Ramos (cell line): Measurements from ENCODE around the gene CKLF.
"Not testable (repeated sequence)": the region's sequence is repeated elsewhere in the genome, so short reads cannot be mapped to it uniquely, and the experiment has no call there.

Experiments
- in situ Hi-C: fragments of 300-500 bp; cut with MboI; formaldehyde crosslinking; loops from one replicate; pipeline ENCODE4 v1.14.3; 2022; ENCODE audit warnings: low sequenced_read_pairs; ENCODE audit not compliant: unreplicated experiment

Gene CKLF

DNA sequence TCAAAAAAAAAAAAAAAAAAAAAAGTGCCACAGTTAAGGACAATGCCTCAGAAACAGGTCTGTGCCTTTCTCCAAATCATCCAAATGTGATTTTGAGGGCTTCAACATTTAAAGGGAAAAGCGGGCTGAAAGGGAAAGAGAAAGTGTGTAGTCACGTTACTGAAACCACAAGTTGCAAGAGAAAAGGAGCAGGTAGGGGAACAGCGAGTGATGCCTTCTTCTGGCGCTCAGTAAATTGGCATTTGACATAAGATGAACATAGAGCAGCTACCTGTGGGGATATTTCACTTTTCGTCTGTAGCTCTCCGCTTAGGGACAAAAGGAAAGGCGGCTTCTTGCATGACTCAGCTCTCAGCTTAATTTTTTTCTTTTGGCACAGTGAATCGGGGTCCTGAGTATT, 37.9 kb downstream of the CKLF start:
- in situ Hi-C loops, result no loop called here

DNA sequence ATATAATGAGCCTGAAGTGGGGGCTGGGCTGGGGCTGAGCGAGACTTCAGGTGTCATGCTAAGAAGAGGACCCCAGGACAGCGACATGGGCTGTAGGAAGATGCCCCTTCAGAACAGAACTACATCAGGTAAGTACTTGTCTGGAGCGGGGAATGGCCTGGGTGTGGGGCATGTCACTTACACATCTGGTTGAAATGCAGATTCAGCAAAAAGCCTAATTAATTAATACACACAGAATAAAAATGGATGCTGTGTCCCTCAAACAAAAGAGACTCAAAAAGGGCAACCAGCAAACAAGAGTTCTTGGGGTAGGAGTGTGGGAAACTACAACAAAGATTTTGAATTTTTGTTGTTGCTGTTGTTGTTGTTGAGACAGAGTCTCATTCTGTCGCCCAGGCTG, 38.6 kb downstream of the CKLF start:
- in situ Hi-C loops, result no loop called here

DNA sequence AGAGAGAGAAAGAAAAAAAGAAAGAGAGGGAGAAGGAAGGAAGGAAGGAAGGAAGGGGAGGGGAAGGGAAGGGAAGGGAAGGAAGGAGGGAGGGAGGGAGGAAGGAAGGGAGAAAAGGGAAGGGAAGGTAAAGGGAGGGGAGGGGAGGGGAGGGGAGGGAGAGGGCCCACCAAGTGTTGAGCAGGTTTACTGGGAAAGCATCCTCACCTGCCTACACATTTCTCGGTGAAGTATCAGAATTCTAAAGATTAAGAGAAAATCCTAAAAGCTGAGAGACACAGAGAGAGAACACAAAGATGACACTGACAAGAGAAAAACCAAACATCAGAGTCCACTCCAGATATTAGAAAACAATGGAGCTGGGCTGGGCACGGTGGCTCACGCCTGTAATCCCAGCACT, 39.9 kb downstream of the CKLF start:
- in situ Hi-C loops, result no loop called here

DNA sequence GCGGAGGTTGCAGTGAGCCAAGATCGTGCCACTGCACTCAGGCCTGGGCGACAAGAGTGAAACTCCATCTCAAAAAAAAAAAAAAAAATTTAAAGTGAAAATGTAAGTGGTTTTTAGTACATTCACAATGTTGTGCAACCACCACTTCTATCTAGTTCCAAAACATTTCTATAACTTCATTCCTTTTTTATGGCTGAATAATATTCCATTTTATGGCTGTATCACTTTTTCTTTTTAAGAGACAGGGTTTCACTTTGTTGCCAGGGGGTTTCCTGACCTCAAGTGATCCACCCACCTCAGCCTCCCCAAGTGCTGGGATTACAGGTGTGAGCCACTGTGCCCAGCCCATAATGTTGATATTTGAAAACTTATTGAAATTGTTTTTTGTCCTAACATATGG, 40.4 kb downstream of the CKLF start:
- in situ Hi-C loops, result no loop called here

DNA sequence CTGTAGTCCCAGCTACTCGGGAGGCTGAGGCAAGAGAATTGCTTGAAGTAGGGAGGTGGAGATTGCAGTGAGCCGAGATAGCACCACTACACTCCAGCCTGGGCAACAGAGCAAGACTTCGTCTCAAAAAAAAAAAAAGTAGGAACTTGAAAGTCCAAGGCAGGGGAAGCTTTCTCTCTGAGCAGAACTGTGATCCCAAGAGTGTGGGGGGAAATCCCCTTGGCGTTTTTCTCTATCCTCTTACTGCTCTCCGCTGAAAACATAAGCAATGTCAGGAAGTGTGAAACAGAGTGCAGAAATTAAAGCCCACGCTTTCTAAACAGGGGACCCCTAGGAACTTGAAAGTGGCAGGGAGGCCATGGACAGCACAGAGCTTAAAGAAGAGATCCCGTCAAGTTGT, 42.4 kb downstream of the CKLF start:
- in situ Hi-C loops, result no loop called here

DNA sequence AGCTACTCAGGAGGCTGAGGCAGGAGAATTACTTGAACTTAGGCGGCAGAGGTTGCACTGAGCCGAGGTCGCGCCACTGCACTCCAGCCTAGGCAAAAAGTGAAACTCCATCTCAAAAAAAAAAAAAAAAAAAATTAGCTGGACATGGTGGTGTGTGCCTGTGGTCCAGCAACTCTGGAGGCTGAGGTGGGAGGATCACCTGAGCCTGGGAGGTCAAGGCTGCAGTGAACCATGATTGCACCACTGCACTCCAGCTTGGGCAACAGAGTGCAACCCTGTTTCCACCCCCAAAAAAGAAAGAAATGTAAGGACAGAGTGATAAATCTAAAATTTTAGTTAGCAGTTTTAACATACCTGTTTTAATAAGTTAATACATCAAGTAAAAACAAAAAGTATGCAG, 44.2 kb downstream of the CKLF start:
- in situ Hi-C loops, result not testable (repeated sequence)

DNA sequence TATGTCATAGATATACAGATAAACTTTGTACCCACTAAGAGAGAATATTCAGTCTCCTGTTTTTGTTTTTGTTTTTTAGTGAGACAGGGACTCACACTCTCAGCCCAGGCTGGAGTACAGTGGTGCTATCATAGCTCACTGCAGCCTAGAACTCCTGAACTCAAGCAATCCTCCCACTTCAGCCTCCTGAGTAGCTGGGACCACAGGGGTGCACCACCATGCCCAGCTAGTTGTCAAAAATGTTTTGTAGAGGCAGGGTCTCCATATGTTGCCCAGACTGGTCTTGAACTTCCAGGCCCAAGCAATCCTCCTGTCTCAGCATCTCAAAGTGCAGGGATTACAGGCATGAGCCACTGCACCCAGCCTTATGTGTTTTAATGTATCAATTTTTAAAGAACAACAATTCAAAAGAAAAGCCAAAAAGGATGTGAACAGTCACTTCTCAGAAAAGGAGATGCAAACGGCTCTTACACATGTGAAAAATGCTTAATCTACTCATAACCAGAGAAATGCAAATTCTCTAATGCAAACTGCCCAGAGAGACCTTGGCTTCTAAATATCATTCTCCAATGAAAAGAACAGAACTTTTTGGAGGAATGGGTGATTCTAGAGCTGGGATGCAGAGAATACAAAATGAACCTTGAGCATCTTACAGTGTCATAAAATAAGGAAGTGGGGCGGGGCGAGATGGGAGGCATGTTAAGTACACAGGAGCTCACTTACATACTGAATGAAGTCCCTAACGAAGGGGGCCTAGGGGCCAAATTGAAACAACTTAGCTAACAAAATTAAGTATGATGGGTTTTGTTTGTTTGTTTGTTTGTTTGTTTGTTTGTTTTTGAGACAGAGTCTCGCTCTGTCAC, 44.8 kb downstream of the CKLF start:
- in situ Hi-C loops, result no loop called here

DNA sequence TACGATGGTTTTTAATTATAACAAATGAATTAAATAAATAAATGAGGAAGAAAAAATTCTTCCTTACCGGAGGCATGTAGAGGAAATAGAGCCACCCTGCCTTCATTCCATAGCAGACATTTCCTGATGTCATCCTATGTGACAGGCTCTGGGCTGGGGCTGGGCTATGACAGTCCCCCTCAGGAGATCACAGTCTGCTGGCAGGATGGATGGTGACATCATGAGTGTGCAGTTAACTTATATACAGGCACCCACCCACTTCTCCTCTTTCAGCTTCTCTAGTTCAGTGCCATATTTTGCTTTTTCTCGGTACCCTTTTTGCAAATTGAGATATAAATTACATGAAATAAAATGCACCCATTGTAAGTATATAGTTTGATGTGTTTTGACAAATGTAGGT, 45.7 kb downstream of the CKLF start:
- in situ Hi-C loops, result no loop called here

DNA sequence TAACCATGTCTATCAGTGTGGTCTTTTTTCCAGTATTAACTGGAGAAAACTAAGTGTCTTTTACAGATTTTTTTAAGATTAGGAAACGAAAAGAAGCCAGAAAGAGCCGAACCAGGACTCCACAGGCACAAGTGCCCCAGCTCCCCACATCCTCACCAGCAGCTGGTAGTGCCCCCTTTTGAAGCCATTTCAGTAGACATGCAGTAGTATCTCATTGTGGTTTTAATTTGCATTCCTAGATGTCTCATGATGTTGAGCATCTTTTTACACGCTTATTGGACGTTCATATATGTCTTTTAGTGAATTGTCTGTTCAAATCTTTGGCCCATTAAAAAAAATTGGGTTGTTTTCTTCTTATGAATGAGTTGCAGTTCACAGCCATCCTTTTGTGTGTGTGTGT, 47.4 kb downstream of the CKLF start:
- in situ Hi-C loops, result loop anchor here (5.0 to 10.0 kb wide), 2 partner anchors 192 to 265 kb away; no protein-coding TSS in a partner anchor

DNA sequence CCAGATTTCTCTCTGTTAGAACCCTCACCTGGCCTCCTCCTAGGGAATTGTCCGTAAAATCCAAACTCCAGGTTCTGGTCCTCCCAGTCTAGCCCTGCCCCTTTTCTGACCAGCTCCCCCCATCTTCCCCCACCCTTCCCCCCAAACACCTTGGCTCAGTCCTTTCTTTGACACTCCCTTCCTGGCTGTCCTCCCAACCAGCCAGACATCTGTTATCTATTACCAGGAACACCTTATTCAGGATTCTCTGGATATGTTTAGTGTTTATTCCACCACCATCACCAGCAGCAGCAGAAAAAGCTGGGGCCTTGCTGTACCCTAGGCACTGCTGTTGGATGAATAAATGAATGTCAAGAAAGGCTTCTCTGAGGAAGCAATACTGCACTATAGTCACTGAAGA, 48.1 kb downstream of the CKLF start:
- in situ Hi-C loops, result loop anchor here (5.0 to 10.0 kb wide), 2 partner anchors 193 to 264 kb away; no protein-coding TSS in a partner anchor

DNA sequence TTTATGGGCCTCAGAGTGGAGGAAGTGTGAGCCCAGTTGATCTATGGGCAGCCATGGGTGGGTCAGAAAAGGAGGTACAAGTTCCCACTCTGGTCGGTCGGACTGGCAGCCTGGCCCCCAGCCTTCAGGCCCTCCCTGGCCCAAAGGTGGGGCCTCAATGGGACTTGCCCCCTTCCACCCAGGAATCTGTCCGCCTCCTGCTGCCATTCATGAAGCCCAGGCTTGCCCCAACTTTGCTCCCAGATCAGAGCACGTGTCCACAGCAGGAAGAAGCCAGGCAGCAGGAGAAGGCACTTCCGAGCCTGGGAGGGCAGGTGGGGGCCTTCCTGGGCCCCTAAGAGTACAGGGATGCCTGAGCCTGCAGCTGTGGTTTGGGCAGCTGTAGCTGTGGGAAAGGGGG, 49.1 kb downstream of the CKLF start:
- in situ Hi-C loops, result loop anchor here (5.0 to 10.0 kb wide), 2 partner anchors 194 to 263 kb away; no protein-coding TSS in a partner anchor

DNA sequence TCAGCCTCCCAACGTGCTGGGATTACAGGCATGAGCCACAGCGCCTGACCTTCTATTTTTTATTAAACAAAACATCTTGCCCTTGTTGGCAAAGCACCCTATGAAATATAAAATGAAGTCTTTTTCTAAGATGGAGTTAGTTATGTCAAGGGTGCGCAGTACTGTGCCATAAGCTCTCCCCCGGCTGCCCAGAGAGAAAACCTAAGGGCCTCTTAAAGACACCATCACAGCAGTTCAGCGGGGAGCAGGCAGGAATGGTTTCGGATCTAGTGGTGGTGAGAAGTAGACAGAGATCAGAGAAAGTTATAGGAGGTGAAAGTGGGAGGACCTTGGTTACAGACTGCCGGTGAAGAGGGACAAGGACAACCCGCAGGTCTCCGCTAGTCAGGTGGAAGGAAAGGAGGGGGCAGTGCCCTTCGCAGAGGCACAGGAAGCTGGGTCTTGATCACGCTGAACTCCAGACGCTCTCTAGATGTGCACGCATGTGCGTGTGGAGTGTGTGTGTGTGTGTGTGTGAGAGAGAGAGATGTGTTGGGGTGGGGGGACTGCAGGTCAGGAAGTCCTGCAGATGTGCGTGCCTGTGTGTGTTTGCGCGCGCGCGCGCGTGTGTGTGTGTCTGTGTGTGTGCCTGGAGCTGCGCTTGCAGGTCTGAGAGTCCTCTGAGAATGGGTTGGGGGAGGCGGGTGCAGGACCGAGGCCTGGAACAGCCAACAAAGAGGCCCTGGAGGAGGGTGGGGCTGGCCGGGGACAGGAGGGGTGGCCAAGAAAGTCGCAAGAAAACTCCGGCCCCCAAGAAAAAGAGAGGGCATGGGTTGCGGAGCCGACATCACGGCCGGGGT, 51.4 kb downstream of the CKLF start:
- in situ Hi-C loops, result loop anchor here (5.0 to 10.0 kb wide), 2 partner anchors 196 to 261 kb away; no protein-coding TSS in a partner anchor

DNA sequence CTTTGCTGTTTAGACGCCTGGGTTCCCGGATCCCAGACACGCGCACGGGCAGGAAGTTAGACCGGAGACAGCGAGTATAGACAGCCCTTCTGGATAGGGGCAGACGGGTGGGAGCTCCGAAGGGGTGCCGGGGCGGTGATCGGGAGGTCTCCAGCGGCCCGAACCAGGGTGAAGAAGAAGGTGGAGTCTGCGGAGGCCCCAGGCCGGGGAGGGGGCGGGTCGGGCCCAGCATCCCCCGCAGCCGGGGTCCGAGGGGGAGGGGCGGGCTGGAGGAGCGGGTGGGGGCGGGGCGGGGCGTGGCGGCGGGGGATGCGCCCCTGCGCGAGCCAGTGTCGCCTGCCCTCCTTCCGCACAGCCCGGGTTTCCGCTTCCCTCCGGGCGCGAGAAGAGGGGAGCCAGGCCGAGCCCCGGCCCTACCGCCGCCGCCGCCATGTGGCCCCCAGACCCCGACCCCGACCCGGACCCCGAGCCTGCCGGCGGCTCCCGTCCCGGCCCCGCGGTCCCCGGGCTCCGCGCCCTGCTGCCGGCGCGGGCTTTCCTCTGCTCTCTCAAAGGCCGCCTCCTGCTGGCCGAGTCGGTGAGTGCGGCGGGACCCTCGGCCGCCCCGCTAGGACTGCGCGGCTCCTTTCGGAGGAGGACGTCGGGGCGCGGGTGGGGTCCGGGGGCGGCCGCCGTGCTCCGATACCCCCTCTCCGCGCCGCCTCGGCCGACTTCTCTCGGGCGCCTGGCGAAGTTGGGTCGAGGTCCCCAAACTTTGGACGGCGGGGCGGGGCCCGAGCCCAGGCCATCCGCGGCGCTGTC, 52.2 kb downstream of the CKLF start, which contains the start of gene CMTM3:
CMTM3 (plus strand) TSS at position 329 of the 801 bp plus-strand sequence; CDS start at position 431, 102 bp downstream.
- in situ Hi-C loops, result loop anchor here (5.0 to 10.0 kb wide), 2 partner anchors 197 to 260 kb away; no protein-coding TSS in a partner anchor

DNA sequence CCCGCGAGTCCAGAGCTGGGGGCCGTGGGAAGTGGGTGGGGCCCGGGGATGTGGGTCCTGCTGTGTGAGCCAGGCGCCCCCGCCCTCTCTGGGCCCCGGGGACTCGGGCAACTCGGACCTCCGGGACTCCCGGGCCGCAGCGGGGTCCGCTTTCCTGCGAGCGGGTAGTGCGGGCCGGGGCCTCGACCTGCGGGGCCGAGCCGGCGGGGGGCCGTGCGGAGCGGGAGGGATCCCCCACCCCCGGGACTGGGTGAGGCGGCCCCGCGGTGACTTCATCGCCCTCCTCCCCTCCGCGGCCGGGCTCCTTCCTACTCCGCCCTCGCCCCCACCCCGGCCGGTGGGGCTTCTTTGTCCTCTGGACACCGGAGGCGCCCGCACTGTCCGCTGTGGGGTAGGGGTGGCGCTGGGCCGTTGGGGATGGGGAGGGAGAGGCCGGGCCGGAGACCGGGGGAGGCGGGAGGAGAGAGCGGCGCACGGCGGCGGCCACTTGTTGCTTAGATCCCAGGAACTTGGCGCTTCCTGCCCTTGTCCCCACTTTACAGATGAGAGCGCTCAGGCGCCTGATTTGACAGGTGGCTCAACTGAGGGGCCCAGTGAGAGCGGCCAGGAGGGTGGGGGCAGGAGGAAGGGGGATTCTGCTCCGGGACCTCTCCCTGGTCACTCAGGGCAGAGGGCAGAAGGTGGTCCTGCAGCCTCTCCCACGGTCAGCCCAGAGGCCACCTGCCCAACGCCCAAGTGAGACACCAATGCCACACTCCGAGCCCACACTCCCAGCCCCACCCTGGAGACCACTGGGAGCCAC, 53.0 kb downstream of the CKLF start:
- in situ Hi-C loops, result loop anchor here (10.0 kb wide), 1 partner anchor 259 kb away; no protein-coding TSS in a partner anchor

DNA sequence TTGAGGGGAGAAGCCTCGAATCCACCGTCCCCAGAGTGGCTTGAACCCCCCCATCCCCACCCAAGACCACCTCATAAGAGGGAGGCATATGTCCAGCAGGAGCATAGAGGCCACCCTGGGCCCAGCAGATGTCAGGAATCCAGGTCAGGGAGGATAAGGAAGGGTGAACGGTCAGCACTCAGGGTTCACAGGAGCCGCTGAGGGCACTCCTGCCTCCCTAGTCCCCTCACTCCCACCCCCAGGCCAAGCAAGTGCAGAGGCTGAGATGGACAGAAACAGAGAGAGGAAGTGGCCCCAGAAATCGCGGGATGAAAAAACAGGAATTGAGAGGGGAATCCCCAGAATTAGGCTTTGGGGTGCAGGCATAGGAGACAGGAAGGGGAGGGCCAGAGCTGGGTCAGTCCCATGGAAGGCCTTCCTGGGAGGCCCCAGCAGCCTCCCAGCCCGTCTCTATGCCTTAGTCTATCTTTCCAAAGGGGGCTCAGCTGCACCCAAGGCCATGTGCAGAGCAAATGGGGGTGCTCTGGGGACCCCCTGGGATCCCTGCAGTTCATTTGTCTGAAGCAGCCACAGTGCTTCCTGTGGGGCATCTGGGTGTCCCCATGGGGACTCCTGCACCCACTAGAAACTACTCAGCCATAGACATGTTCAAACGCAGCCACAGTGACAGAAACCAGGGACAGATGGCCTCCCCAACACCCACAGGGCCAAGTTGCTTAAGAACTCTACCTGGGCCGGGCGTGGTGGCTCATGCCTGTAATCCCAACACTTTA, 53.8 kb downstream of the CKLF start:
- in situ Hi-C loops, result loop anchor here (10.0 kb wide), 1 partner anchor 259 kb away; no protein-coding TSS in a partner anchor

DNA sequence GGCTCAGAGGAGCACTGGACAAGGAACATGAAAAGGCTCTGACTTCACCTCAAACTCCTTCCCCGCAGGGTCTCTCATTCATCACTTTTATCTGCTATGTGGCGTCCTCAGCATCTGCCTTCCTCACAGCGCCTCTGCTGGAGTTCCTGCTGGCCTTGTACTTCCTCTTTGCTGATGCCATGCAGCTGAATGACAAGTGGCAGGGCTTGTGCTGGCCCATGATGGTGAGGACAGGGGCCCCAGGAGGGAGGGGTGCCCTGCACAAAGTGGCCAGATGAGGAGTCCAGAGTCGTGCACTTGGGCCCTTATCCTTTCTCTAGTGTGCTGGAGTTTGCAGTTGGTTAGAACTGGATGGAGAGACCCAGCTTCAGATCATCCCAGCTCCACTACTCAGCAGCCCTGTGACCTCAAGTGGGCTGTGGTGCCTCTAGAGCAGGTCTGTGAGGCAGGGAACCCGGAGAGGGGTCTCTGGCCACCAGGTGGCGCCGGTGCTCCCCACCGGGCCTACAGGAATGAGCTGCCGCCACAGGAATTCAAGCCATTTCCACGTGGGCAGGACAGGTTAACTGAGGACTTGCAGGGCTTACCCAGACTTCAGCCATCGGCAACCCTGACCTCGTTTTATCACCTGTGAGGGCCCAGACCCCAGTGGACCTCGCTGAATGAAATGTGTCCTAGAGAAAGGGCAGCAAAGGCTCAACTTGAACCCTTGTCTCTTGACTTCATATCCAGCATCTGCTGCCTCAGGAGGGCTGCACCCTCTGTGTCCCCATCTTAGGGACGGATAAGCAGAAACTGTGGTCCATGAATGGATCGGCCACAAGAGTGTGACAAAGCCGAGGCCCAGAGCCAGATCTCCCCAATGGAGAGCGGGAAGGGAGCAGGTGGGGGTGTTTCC, 56.1 kb downstream of the CKLF start:
- in situ Hi-C loops, result loop anchor here (10.0 kb wide), 1 partner anchor 256 kb away; no protein-coding TSS in a partner anchor

DNA sequence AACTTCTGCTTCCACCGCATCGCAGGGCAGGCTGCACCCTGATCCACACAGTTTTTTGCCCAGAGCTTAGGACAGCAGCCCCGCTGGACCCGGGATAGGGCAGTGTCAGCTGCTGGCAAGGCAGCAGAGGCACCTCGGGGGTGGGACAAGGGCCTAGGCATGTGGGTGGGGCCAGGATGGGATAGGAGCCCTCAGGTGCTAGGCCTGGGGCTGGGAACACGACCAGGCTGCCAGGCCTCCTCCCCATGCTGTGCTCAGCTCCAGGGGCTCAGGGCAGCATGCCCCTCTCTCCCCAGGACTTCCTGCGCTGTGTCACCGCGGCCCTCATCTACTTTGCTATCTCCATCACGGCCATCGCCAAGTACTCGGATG, 56.7 kb downstream of the CKLF start:
- in situ Hi-C loops, result loop anchor here (10.0 kb wide), 1 partner anchor 256 kb away; no protein-coding TSS in a partner anchor
